Ishikawa (cell line): Measurements from ENCODE around the gene PKMYT1.

Experiments used
- CEBPB ChIP-seq: IDR thresholded peaks from 2 replicates; pipeline ENCODE4 v1.6.1; 2012
- CREB1 ChIP-seq: IDR thresholded peaks from 2 replicates; pipeline ENCODE4 v1.6.1; 2012; ENCODE audit warnings: low read depth
- EGR1 ChIP-seq: IDR thresholded peaks from 2 replicates; pipeline ENCODE4 v1.6.1; 2012
- EP300 ChIP-seq: IDR thresholded peaks from 2 replicates; pipeline ENCODE4 v1.6.1; 2012; ENCODE audit warnings: borderline replicate concordance
- FOXM1 ChIP-seq: IDR thresholded peaks from 2 replicates; pipeline ENCODE4 v1.6.1; 2012; ENCODE audit warnings: low read depth, borderline replicate concordance
- MAX ChIP-seq: IDR thresholded peaks from 2 replicates; pipeline ENCODE4 v1.6.1; 2012
- NFIC ChIP-seq: IDR thresholded peaks from 2 replicates; pipeline ENCODE4 v1.6.1; 2012
- RAD21 ChIP-seq: IDR thresholded peaks from 2 replicates; pipeline ENCODE4 v1.6.1; 2012; ENCODE audit warnings: low read depth
- TAF1 ChIP-seq: IDR thresholded peaks from 2 replicates; pipeline ENCODE4 v1.6.1; 2012; ENCODE audit warnings: low read depth, mild to moderate bottlenecking
- TCF12 ChIP-seq: IDR thresholded peaks from 2 replicates; pipeline ENCODE4 v1.6.1; 2012; ENCODE audit warnings: low read depth
- TEAD4 ChIP-seq: IDR thresholded peaks from 2 replicates; pipeline ENCODE4 v1.6.1; 2012
- USF1 ChIP-seq: IDR thresholded peaks from 2 replicates; pipeline ENCODE4 v1.6.1; 2012
- YY1 ChIP-seq: IDR thresholded peaks from 2 replicates; pipeline ENCODE4 v1.6.1; 2012; ENCODE audit warnings: low read depth
- ZBTB7A ChIP-seq: IDR thresholded peaks from 2 replicates; pipeline ENCODE4 v1.6.1; 2012; ENCODE audit warnings: low read depth
- TF ChIP-seq, protein P1 (sequence below): IDR thresholded peaks from 2 replicates; pipeline ENCODE4 v1.6.1; 2012; ENCODE audit warnings: low read depth, mild to moderate bottlenecking

The PKMYT1 gene

GRCh38 chr16:2991566-2992261 lies 11.5 kb upstream of the PKMYT1 start:
- TF ChIP-seq CREB1 (no peak), USF1 (no peak), YY1 (no peak), MAX (no peak), EP300 (no peak), RAD21 (no peak), TEAD4 (no peak), FOXM1 (no peak), CEBPB (no peak), ZBTB7A (no peak), TAF1 (no peak), TCF12 (no peak), EGR1 (no peak), NFIC (no peak)
- TF ChIP-seq, protein P1, sequence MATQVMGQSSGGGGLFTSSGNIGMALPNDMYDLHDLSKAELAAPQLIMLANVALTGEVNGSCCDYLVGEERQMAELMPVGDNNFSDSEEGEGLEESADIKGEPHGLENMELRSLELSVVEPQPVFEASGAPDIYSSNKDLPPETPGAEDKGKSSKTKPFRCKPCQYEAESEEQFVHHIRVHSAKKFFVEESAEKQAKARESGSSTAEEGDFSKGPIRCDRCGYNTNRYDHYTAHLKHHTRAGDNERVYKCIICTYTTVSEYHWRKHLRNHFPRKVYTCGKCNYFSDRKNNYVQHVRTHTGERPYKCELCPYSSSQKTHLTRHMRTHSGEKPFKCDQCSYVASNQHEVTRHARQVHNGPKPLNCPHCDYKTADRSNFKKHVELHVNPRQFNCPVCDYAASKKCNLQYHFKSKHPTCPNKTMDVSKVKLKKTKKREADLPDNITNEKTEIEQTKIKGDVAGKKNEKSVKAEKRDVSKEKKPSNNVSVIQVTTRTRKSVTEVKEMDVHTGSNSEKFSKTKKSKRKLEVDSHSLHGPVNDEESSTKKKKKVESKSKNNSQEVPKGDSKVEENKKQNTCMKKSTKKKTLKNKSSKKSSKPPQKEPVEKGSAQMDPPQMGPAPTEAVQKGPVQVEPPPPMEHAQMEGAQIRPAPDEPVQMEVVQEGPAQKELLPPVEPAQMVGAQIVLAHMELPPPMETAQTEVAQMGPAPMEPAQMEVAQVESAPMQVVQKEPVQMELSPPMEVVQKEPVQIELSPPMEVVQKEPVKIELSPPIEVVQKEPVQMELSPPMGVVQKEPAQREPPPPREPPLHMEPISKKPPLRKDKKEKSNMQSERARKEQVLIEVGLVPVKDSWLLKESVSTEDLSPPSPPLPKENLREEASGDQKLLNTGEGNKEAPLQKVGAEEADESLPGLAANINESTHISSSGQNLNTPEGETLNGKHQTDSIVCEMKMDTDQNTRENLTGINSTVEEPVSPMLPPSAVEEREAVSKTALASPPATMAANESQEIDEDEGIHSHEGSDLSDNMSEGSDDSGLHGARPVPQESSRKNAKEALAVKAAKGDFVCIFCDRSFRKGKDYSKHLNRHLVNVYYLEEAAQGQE: no peak

- TF ChIP-seq ZBTB7A (no peak), USF1 (peak; percentile 57)
Observed at GRCh38 chr16:2990891-2991290, 10.6 kb upstream of the PKMYT1 start.

GRCh38 chr16:2988590-2989099 lies 8.4 kb upstream of the PKMYT1 start:
- no peak for TF ChIP-seq TEAD4
- TF ChIP-seq CREB1: no peak
- no peak for TF ChIP-seq TCF12
- TF ChIP-seq NFIC: no peak
- no peak for TF ChIP-seq ZBTB7A
- no peak for TF ChIP-seq EGR1
- TF ChIP-seq EP300: no peak
- TF ChIP-seq TAF1: no peak
- TF ChIP-seq, protein P1: no peak
- no peak for TF ChIP-seq CEBPB
- no peak for TF ChIP-seq USF1
- TF ChIP-seq YY1: no peak
- no peak for TF ChIP-seq MAX

GRCh38 chr16:2987833-2988232 lies 7.6 kb upstream of the PKMYT1 start:
- TF ChIP-seq, protein P1: no peak
- TF ChIP-seq TCF12: no peak; the same call in none of the 2 replicates
- TF ChIP-seq MAX: peak; percentile 39; the same call in 1 of the 2 replicates
- peak; percentile 73 for TF ChIP-seq ZBTB7A
- TF ChIP-seq NFIC: peak; percentile 83
